GM23248 (cell line): ENCODE measurements around the gene SUSD6. TPM values are rescaled to one million over a fixed set of nuclear protein-coding genes. Genes with fewer than 3 reads are reported as not detected.
A peak's percentile ranks its signal among the peaks of the same experiment; 100 is the strongest.

Experiments
- DNase-seq: peaks from one replicate; pipeline ENCODE4 v3.0.0-alpha.2; 2015
- H2AFZ ChIP-seq: fragments of 200-600 bp; sonication (generic); 2 replicates; pipeline ENCODE4 v1.6.1; 2016; ENCODE audit warnings: antibody characterized with exemption
- H3F3A ChIP-seq: fragments of 200-600 bp; sonication (generic); 2 replicates; pipeline ENCODE4 v1.6.1; 2016; ENCODE audit warnings: mild to moderate bottlenecking, antibody characterized with exemption, mixed run types; ENCODE audit not compliant: insufficient read depth
- H3K27ac ChIP-seq: fragments of 200-600 bp; sonication (generic); 2 replicates; pipeline ENCODE4 v1.5.1; 2016; ENCODE audit warnings: mild to moderate bottlenecking
- H3K27me3 ChIP-seq: fragments of 200-600 bp; sonication (generic); replicated peaks from 2 replicates; pipeline ENCODE4 v1.6.1; 2016; ENCODE audit warnings: mild to moderate bottlenecking; ENCODE audit not compliant: insufficient read depth
- H3K36me3 ChIP-seq: fragments of 200-600 bp; sonication (generic); 2 replicates; pipeline ENCODE4 v1.6.1; 2016; ENCODE audit warnings: low read depth, mild to moderate bottlenecking
- H3K4me1 ChIP-seq: fragments of 200-600 bp; sonication (generic); 2 replicates; pipeline ENCODE4 v1.6.1; 2016; ENCODE audit warnings: mild to moderate bottlenecking; ENCODE audit not compliant: insufficient read depth
- H3K4me2 ChIP-seq: fragments of 200-600 bp; sonication (generic); one replicate; pipeline ENCODE4 v1.6.1; 2016; ENCODE audit warnings: mild to moderate bottlenecking; ENCODE audit not compliant: unreplicated experiment
- H3K4me3 ChIP-seq: fragments of 200-600 bp; sonication (generic); 2 replicates; pipeline ENCODE4 v1.5.1; 2016; ENCODE audit warnings: mild to moderate bottlenecking
- H3K79me2 ChIP-seq: fragments of 200-600 bp; sonication (generic); 2 replicates; pipeline ENCODE4 v1.6.1; 2016; ENCODE audit warnings: mild to moderate bottlenecking; ENCODE audit not compliant: insufficient read depth
- H3K9ac ChIP-seq: fragments of 200-600 bp; sonication (generic); 2 replicates; pipeline ENCODE4 v1.6.1; 2016; ENCODE audit warnings: mild to moderate bottlenecking
- H3K9me2 ChIP-seq: fragments of 200-600 bp; sonication (generic); 2 replicates; pipeline ENCODE4 v1.6.1; 2016; ENCODE audit warnings: mixed run types, mild to moderate bottlenecking, moderate library complexity; ENCODE audit not compliant: insufficient read depth
- H3K9me3 ChIP-seq: fragments of 200-600 bp; sonication (generic); one replicate; pipeline ENCODE4 v1.6.1; 2017; ENCODE audit warnings: low read depth
- H4K20me1 ChIP-seq: fragments of 200-600 bp; sonication (generic); 2 replicates; pipeline ENCODE4 v1.6.0; 2016; ENCODE audit not compliant: insufficient read depth
- EZH2 ChIP-seq: fragments of 200-600 bp; sonication (generic); IDR thresholded peaks from 2 replicates; pipeline ENCODE4 v1.6.1; 2018; ENCODE audit warnings: antibody characterized with exemption, mild to moderate bottlenecking; ENCODE audit not compliant: insufficient read depth, poor library complexity, severe bottlenecking
- EZH2phosphoT487 ChIP-seq: fragments of 200-600 bp; sonication (generic); IDR thresholded peaks from 2 replicates; pipeline ENCODE4 v1.6.1; 2018; ENCODE audit warnings: antibody characterized with exemption, moderate library complexity, mild to moderate bottlenecking, low read depth; ENCODE audit not compliant: insufficient read depth
- WGBS, 2 experiments: methylation state at CpG; one replicate each; pipeline ENCODE4 v1.1.6; 2015 to 2017; ENCODE audit warnings: low lambda C conversion rate in 2 of 2, low coverage in 1 of 2; ENCODE audit errors: missing lambda C conversion rate in 2 of 2; 5-methylcytosine and 5-hydroxymethylcytosine counted together
- in situ Hi-C: fragments of 300-500 bp; cut with MboI; formaldehyde crosslinking; loops from 2 replicates; pipeline ENCODE4 v1.15.0; 2020
- polyA plus RNA-seq: library from polyadenylated mRNA; unstranded; fragments of >200 nt; fragmentation: Nextera tagmentation; extraction: Ambion mirVana; gene quantifications from 2 replicates; pipeline ENCODE4 v1.2.1, GENCODE V29; 2016
- total RNA-seq: library from RNA; depleted of rRNA; stranded (reverse); fragments of >200 nt; shearing (Covaris generic); gene quantifications from 2 replicates; pipeline ENCODE4 v1.2.3, GENCODE V29; 2014

SUSD6 gene
- total and polyA plus RNA-seq, 2 experiments from 2014 or later = 12.2 to 24.1 TPM

GRCh38 chr14:69694730-69695281 lies 83.4 kb downstream of the SUSD6 start:
- Histone ChIP-seq H3K27ac (peak overlapping the region; percentile 53), H3K79me2 (peaks cover 97% of the 10 kb centered on the region), H4K20me1 (no peaks in the 10 kb centered on the region; the same call in 1 of the 2 replicates), H3K4me3 (no peak overlapping the region), H3K4me1 (peaks cover 25% of the 10 kb centered on the region), H3K36me3 (no peaks in the 10 kb centered on the region), H2AFZ (no peak overlapping the region), H3F3A (0 out of 2 replicates have a peak, but pooled peaks cover 13% of the 10 kb centered on the region), H3K9me2 (no peaks in the 10 kb centered on the region), H3K27me3 (no peaks in the 10 kb centered on the region), H3K9ac (peak overlapping the region; percentile 30; the same call in 1 of the 2 replicates), H3K4me2 (peak overlapping the region; percentile 6), H3K9me3 (no peaks in the 10 kb centered on the region)
- in situ Hi-C loops = no loop called here
- WGBS, 2 experiments = 67 to 76% methylated on average over 5 of the region's 5 CpGs
- TF ChIP-seq EZH2phosphoT487 = no peak
- no peak for TF ChIP-seq EZH2
- peak; percentile 72 for DNase-seq

DNA sequence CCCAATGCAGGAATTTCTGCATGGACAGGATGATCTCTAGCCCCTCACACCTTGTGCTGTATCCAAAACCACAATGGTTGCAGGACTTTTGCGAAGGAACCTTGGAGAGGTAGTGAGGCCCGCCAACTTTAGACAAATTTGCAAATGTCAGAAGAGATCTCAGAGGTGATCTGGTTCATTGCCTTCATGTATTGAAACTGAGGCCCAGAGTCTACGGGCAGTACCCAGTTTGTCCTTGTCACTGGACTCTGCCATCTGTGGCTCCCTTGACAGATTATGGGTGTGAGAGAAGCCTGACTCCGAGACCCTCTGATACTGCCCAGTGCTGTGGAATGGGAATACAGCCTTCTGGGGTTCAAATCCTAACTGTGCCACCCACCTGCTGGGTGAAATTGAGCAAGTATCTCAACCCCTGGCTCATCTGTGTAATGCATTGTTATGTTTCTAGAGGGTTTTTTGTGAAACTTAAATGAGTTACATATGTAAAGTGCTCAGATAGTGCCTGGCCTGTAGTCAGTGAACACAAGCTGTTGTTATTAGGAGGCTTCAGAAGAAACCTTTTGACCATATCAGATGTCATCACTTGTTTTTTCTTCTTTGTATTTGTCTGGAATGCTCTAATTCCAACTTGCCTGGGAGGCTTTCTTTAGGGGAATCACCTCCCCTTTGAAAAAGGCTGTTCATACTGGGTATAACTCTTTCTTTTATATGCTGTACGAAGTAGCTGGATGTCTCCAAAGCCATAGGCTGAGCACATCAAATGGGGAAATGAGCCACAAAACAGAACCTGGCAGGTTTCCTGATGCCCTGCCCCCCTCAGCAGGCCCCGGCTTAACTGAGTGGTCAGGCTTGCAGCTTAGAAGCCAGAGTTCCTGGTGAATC lies 84.2 kb downstream of the SUSD6 start:
- Histone ChIP-seq H3K9ac (0 out of 2 replicates have a peak overlapping the region, but pooled peaks have one; percentile 9), H3F3A (0 out of 2 replicates have a peak, but pooled peaks cover 13% of the 10 kb centered on the region), H2AFZ (no peak overlapping the region), H3K27ac (peak overlapping the region; percentile 53), H3K4me3 (no peak overlapping the region), H3K9me2 (no peaks in the 10 kb centered on the region), H3K79me2 (peaks cover 97% of the 10 kb centered on the region), H3K4me2 (peak overlapping the region; percentile 34), H3K9me3 (no peaks in the 10 kb centered on the region), H4K20me1 (no peaks in the 10 kb centered on the region; the same call in 1 of the 2 replicates), H3K4me1 (peaks cover 25% of the 10 kb centered on the region), H3K27me3 (no peaks in the 10 kb centered on the region), H3K36me3 (no peaks in the 10 kb centered on the region)
- DNase-seq = peak; percentile 38
- TF ChIP-seq EZH2phosphoT487 = no peak
- WGBS, 2 experiments = 79 to 86% methylated on average over 6 of the region's 6 CpGs
- in situ Hi-C loops = no loop called here

GRCh38 chr14:69696204-69696527 lies 84.8 kb downstream of the SUSD6 start:
- H2AFZ ChIP-seq = no peak overlapping the region
- H3K4me1 ChIP-seq = peaks cover 25% of the 10 kb centered on the region
- no peaks in the 10 kb centered on the region for H3K27me3 ChIP-seq
- H3K9ac ChIP-seq = no peak overlapping the region
- peaks cover 97% of the 10 kb centered on the region for H3K79me2 ChIP-seq
- H4K20me1 ChIP-seq = no peaks in the 10 kb centered on the region; the same call in 1 of the 2 replicates
- H3K9me3 ChIP-seq = no peaks in the 10 kb centered on the region
- in situ Hi-C loops = no loop called here
- H3K27ac ChIP-seq = peak overlapping the region; percentile 27
- H3K4me3 ChIP-seq = no peak overlapping the region
- 0 out of 2 replicates have a peak, but pooled peaks cover 13% of the 10 kb centered on the region for H3F3A ChIP-seq
- TF ChIP-seq EZH2 (no peak), EZH2phosphoT487 (no peak)
- H3K36me3 ChIP-seq = no peaks in the 10 kb centered on the region
- no peaks in the 10 kb centered on the region for H3K9me2 ChIP-seq
- DNase-seq = no peak
- peak overlapping the region; percentile 34 for H3K4me2 ChIP-seq

DNA sequence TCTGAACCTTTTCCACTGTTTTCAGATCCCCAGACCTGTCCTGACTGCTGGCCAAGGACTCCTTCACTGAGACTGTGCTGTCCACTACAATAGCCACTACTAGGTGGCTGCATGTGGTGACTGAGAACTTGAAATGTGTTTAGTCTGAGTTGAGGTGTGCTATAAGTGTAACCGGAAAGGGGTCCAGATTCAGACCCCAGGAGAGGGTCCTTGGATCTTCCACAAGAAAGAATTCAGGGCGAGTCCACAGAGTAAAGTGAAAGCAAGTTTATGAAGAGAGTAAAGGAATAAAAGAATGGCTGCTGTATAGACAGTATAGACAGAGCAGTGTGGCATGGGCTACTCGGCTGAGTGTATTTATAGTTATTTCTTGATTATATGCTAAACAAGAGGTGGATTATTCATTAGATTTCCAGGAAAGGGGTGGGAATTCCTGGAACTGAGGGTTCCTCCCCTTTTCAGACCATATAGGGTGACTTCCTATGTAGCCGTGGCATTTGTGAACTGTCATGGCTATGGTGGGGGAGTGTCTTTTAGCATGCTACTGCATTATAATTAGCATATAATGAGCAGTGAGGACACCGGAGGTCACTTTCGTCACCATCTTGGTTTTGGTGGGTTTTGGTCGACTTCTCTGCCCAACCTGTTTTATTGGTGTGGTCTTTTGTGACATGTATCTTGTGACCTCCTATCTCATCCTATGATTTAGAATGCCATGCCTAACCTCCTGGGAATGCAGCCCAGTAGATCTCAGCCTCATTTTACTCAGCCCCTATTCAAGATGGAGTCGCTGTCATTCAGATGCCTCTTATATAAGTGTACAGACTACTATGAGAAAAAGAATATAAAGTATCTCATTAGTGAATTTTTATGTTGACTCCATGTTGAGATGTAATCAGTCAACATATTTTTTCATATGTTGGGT lies 85.5 kb downstream of the SUSD6 start:
- no peaks in the 10 kb centered on the region; the same call in 1 of the 2 replicates for H4K20me1 ChIP-seq
- TF ChIP-seq EZH2 (no peak), EZH2phosphoT487 (no peak)
- peak; percentile 21 for DNase-seq

More for the DNA sequence above, 85.5 kb downstream of the SUSD6 start:
- no peaks in the 10 kb centered on the region for H3K36me3 ChIP-seq
- 89 to 91% methylated on average over 7 to 8 of the region's 8 CpGs for WGBS, 2 experiments
- H3K9me2 ChIP-seq = no peaks in the 10 kb centered on the region
- H3K4me3 ChIP-seq = no peak overlapping the region
- peak overlapping the region; percentile 27; the same call in 1 of the 2 replicates for H3K27ac ChIP-seq
- H3K9me3 ChIP-seq = no peaks in the 10 kb centered on the region
- H3K4me1 ChIP-seq = peaks cover 25% of the 10 kb centered on the region
- peaks cover 97% of the 10 kb centered on the region for H3K79me2 ChIP-seq
- H3F3A ChIP-seq = 0 out of 2 replicates have a peak, but pooled peaks cover 13% of the 10 kb centered on the region
- no peak overlapping the region for H3K9ac ChIP-seq
- H2AFZ ChIP-seq = no peak overlapping the region
- no peak overlapping the region for H3K4me2 ChIP-seq
- in situ Hi-C loops = no loop called here
- no peaks in the 10 kb centered on the region for H3K27me3 ChIP-seq
